H7 (cell line): ENCODE results near the gene PLSCR2. TPM values are rescaled to one million over a fixed set of nuclear protein-coding genes. Genes with fewer than 3 reads are reported as not detected.
"Not testable (repeated sequence)": the region's sequence is repeated elsewhere in the genome, so short reads cannot be mapped to it uniquely, and the experiment has no call there.

ENCODE experiments used
- DNase-seq: peaks from one replicate; pipeline ENCODE4 v3.0.0; 2012
- H3K27me3 ChIP-seq: 2 replicates; pipeline ENCODE4 v1.6.0; 2011; ENCODE audit warnings: mild to moderate bottlenecking, low read length; ENCODE audit not compliant: control insufficient read depth, insufficient read depth
- H3K36me3 ChIP-seq: replicated peaks from 2 replicates; pipeline ENCODE4 v1.5.1; 2011; ENCODE audit warnings: low read length; ENCODE audit not compliant: control insufficient read depth, insufficient read depth
- H3K4me3 ChIP-seq: 2 replicates; pipeline ENCODE4 v1.5.1; 2011; ENCODE audit warnings: low read depth, mild to moderate bottlenecking, control low read depth, low read length, moderate library complexity; ENCODE audit not compliant: insufficient read depth
- total RNA-seq: library from RNA; depleted of rRNA; stranded (reverse); fragments of >200 nt; shearing (Covaris generic); gene quantifications from 2 replicates; pipeline ENCODE4 v1.2.3, GENCODE V29; 2014

Gene PLSCR2
- total RNA-seq, 1 experiment from 2014 or later = 5.1 TPM

DNA sequence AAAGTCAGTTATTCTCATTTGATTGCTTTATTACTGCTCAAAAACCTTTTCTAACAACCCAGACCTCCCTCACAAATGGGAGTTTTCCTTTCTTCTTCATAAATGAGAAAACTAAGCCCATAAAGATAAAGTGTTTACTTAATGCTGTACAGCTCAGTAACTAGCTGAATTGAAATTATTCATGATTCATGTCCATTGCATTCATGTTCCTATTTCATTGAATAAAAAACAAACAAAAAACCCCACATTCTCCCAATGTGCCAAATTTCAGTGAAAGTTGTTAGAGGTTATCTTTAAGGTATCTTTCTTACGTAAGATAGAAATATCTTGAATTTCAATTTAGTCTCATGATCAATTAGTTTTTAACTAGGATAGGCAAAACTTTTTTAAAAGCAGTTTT is 2.8 kb downstream of the PLSCR2 start:
- Histone ChIP-seq H3K27me3 (no peaks in the 10 kb centered on the region), H3K36me3 (no peaks in the 10 kb centered on the region), H3K4me3 (no peak overlapping the region)
- DNase-seq = no peak

DNA sequence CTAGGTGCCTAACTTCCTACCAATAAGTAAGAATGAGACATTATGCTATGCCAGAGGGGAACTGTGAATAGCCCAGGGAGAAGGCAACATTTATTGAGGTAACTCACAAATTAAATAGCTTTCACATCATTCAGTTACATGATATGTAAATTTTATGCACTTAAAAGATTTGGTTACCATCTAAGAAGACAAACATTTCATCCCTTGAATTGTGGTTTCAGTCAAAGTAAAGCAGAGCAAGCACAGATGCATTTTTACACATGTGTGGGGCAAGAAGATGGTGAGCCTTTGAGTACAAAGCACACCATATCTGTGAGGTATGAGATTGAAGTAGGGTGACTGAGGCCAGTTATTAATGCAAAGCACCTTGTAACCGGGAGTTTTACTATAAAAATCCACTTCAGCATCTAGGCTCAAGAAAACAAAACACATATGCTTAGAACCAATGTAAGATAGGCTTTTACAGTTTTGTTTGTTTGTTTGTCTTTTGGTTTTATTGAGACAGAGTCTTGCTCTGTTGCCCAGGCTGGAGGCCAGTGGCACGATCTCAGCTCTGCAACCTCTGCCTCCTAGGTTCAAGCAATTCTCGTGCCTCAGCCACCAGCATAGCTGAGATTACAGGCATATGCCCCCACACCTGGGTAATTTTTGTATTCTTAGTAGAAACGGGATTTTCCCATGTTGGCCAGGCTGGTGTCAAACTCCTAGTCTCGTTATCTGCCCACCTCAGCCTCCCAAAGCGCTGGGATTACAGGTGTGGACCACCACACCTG is 3.5 kb downstream of the PLSCR2 start:
- DNase-seq = no peak
- Histone ChIP-seq H3K36me3 (no peaks in the 10 kb centered on the region), H3K27me3 (no peaks in the 10 kb centered on the region), H3K4me3 (no peak overlapping the region)

DNA sequence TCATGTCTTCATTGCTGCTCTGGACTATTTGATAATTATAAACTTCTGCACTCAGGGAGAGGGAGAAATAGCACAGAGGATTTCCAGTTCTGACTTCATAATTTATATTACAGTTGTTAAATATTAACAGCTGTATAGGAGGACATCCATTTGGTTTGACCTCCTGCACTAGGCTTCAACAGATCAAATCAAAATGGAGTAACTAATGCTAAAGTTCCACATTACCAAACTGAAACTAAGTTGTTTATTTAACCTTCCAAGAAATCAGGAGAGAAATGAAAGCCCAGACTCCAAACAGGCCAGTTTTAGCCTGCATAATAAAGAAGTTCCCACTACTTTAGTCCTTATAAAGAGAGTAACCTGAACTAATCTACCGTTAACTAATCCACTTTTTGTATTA is 4.6 kb downstream of the PLSCR2 start:
- Histone ChIP-seq H3K27me3 (no peaks in the 10 kb centered on the region), H3K36me3 (no peaks in the 10 kb centered on the region), H3K4me3 (no peak overlapping the region)
- no peak for DNase-seq

DNA sequence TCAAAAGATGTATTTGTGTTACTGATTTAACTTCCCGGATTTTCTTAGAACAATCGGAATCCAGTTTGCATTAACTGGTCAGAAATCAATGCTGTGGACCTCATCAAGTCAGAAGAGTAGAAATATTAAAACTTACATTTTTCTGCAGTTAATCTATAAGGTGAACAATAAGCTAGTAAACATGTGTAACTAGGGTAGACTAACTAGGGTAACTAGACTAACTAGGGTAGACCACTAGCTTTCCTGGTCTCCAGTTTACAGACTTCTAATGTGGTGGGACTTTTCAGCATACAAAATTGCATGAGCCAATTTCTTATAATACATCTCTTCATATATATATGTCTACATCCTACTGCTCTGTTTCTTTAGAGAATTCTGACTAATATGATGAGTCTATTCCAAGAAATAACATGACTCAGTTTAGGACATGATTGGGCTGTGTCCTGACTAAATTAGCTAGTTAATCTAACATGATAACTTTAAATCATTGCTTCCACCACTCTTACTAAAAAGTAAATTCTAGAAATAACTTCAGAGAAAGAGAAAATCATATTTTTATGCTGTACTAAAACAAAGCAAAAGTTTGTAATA is 5.3 kb downstream of the PLSCR2 start:
- H3K27me3 ChIP-seq = no peaks in the 10 kb centered on the region
- DNase-seq = no peak
- no peak overlapping the region for H3K4me3 ChIP-seq
- H3K36me3 ChIP-seq = no peaks in the 10 kb centered on the region

DNA sequence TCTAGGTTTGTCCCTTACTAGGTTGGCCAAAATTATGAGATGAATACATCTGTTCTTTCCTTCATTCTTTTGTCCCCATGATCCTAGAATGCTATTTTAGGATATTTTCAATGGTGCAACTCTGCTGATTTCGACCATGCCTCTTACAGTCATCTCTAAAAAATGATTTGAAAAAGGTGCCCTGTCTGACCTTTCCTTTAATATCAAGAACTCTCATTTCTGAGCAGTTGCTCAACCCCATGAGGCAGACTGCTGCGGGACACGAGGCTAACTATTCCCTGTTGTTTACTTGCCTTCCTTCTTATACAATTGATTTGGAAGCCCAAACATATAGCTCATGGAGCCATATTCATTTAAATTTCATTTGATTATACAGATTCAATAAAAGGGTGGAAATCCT is 14.6 kb downstream of the PLSCR2 start:
- no peaks in the 10 kb centered on the region for H3K36me3 ChIP-seq
- no peaks in the 10 kb centered on the region for H3K27me3 ChIP-seq

DNA sequence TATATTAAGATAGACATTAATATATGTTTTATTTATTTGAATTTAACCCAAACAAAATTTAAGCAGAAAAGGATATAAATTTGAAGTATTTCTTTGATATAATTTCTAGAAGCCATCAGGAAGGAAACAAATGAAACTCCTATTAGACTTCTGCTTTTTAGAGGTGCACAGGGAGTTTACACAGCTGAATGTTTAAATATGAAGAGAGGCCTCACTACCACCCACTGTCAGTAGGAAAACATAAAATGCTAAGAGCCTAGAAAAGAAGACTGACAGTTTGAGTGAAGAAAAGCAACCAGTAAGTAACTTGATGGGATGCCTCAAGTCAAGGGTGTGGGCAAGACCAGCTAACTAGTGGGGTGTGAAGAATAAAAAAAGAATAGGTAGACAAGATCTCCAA is 19.7 kb downstream of the PLSCR2 start:
- H3K27me3 ChIP-seq = no peaks in the 10 kb centered on the region
- DNase-seq = no peak
- no peak overlapping the region for H3K4me3 ChIP-seq
- H3K36me3 ChIP-seq = no peaks in the 10 kb centered on the region

More for the DNA sequence above, 14.6 kb downstream of the PLSCR2 start:
- H3K4me3 ChIP-seq = no peak overlapping the region
- no peak for DNase-seq

DNA sequence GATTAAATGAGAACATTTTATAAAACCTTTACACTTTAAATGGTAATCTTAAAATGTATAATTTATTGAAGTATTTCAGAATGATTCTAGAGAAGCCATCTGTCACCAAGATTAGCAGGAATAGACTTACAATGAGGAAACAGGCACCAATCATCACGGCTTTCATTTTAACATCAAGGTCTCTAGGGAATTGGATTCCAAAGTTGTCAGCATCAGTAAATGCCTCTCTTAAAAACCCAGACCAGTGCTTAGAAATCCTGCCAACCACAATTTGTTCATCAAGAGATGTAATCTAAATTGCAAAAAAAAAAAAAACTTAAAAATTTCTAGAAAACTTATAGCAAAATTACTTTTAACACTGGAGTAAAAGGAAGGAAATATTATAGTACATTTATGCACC is 20.3 kb downstream of the PLSCR2 start:
- Histone ChIP-seq H3K4me3 (no peak overlapping the region), H3K27me3 (no peaks in the 10 kb centered on the region), H3K36me3 (no peaks in the 10 kb centered on the region)
- DNase-seq = no peak

DNA sequence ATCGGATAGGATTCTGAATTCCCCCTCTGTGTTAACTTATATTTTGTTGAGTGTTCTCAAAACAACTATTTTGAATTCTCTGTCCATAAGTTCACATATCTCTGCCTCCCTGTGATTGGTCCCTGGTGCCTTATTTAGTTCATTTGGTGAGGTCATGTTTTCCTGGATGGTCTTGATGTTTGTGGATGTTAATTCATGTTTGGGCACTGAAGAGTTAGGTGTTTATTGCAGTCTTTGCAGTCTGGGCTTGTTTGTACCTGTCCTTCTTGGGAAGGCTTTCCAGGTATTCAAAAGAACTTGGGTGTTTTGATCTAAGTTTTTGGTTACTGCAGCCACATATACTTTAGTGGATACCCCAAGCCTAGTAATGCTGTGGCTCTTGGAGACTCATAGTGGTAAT is 23.3 kb downstream of the PLSCR2 start:
- no peaks in the 10 kb centered on the region for H3K36me3 ChIP-seq
- no peak for DNase-seq
- no peak overlapping the region for H3K4me3 ChIP-seq
- no peaks in the 10 kb centered on the region for H3K27me3 ChIP-seq

DNA sequence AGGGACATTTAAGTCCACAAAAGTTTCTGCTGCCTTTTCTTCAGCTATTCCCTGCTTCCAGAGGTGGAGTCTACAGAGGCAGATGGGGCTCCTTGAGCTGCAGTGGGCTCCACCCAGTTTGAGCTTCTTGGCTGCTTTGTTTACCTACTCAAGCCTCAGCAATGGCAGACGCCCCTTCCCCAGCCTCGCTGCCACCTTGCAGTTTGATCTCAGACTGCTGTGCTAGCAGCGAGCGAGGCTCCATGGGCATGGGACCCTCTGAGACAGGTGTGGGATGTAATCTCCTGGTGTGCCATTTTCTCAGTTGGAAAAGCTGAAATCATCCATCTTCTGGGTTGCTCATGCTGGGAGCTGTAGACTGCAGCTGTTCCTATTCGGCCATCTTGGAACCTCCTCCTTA is 29.1 kb downstream of the PLSCR2 start:
- H3K36me3 ChIP-seq, H3K4me3 ChIP-seq, H3K27me3 ChIP-seq, DNase-seq: not testable (repeated sequence)

DNA sequence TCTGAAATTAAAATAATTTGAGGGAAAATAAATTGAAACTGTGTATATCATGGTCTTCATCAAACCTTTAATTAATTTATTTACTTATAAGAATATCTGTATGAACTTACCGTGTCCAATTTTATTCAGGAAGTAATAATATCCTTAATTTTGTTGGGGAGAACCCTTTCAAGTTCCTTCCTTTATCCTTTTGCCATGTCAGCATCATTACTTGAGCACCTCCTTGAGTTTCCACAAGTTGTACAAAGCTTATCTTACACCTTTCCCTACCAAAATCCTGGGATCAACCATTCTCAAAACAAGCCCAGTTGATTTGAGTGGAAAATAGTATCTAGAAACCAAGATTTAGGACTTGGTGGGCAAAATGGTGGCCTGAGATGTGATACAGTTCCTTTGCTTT is 37.3 kb downstream of the PLSCR2 start:
- Histone ChIP-seq H3K4me3 (no peak overlapping the region), H3K36me3 (no peaks in the 10 kb centered on the region), H3K27me3 (no peaks in the 10 kb centered on the region)
- DNase-seq = no peak

DNA sequence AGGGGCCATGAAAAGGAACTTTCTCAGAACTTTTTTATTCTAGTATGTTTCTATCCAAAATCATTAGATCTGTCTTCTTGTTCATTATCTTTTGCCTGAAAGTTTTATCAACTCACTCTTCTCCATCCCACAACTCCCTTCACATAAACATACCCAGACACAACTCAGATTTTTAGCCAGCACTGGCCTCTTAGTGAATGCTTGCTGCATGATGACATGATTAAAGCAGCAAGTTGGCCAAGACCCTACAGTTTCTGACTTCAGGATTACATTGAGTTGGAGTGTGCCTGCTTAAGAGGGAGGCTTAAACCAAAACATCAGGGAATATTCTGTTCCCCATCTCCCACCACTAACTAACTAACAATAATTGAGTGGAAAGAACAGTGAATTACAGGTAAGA is 38.1 kb downstream of the PLSCR2 start:
- Histone ChIP-seq H3K4me3 (no peak overlapping the region), H3K27me3 (no peaks in the 10 kb centered on the region), H3K36me3 (no peaks in the 10 kb centered on the region)
- no peak for DNase-seq

DNA sequence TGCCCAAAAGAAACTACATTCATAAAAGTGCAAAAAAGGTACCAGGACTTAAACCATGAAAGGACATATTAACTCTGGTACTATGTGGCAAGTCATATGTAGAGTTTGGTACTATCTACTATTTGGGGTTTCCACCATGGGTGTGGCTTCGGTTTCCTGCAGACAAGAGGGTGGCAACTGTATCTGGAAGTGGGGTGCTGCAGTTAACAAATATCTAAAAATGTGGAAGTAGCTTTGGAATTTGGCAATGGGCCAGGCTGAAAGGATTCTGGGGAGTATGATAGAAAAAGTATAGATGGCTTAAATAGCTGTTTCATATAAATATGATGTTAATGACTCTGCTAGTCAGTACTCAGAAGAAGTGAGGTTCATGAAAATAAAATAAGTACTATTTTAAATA is 44.0 kb downstream of the PLSCR2 start:
- DNase-seq = no peak
- Histone ChIP-seq H3K4me3 (no peak overlapping the region), H3K27me3 (no peaks in the 10 kb centered on the region), H3K36me3 (no peaks in the 10 kb centered on the region)

DNA sequence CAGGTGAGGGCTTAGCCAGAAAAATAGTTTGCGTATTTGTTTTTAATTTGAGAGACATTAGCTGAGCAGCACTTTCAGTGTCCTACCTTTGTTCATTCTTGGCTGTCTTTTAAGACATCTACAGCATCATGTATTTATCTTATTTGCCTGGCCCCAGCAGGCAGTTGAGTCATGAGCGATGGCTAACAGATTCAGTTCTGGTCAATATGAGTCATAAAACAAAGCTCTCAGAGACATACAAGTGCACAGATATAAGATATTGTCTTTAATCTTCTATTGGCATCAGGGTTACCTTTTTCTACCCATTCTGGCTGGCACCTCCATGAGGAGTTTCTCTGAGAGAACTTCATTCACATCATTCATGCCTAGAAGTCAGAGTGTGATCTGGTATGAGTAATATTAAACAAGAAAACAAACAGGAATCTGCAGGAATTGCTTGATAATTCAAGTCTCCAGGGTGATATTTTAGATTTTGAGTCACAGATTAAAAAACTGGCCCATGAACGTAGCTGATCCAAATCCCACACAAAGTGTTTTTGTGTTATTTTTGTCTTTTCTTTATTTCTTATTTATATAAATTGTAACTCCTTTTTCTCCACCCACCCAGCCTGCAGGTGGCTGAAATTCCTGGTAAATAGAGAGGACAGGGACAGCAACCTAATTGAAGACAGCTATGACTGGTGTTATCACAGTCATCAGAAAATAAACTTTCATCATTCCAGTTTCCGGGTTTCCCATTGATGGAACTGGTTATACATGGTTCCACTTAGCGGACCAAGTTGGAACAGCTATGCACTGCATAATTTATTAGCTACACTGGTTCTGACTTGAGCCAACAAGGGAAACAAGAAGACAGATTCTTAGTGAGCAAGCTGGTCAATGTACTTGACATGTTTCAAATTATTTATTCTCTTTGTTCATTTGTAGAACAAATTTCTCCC is 47.3 kb downstream of the PLSCR2 start:
- Histone ChIP-seq H3K4me3 (no peak overlapping the region), H3K27me3 (no peaks in the 10 kb centered on the region), H3K36me3 (no peaks in the 10 kb centered on the region)
- no peak for DNase-seq

DNA sequence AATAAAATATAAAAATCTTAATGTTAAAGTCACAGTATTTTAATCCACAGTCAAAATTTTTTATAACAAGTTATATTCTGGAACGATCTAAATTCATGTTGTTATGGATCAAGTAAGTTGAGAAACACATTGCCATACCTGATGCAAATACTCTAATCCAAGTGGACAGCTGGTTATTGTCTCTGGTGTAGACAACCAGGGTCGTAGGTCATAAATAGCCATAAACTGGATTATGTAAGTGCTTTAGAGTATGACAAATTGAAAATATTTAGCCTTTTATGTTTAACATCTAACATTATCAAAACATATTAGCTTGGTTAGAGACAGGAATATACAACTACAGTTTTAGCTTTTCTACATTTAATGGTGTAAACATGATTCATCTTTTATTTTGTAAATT is 53.0 kb downstream of the PLSCR2 start:
- H3K4me3 ChIP-seq = no peak overlapping the region
- no peak for DNase-seq
- no peaks in the 10 kb centered on the region for H3K36me3 ChIP-seq
- no peaks in the 10 kb centered on the region for H3K27me3 ChIP-seq

DNA sequence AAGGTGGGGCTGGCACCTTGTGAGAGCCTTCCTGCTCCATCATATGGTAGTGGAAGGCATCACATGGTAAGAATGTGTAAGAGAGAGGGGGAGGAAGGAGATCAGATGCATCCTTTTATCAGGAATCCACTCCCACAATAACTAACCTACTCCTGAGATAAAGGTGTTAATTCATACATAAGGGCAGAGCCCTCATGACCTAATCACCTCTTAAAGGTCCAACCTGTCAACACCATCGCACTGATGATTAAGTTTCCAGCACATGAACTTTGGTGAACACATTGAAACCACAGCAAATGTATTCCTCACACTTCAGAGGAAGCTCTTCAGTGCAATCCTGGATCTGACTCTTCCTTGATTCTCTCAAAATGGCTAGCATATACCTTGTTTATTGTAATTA is 55.4 kb downstream of the PLSCR2 start:
- no peaks in the 10 kb centered on the region for H3K27me3 ChIP-seq
- no peaks in the 10 kb centered on the region for H3K36me3 ChIP-seq
- no peak for DNase-seq
- H3K4me3 ChIP-seq = no peak overlapping the region
